ENCODE data around the gene AATK.
A peak's percentile ranks its signal among the peaks of the same experiment; 100 is the strongest.
"Not testable (repeated sequence)": the region's sequence is repeated elsewhere in the genome, so short reads cannot be mapped to it uniquely, and the experiment has no call there.

The AATK gene

GRCh38 chr17:81092518-81093095 is 73.4 kb downstream of the AATK start:
- DNase-seq (ENCODE audit: low read depth, low spot score) = no peak

- DNase-seq (ENCODE audit: low read depth, low spot score) = no peak
Measured at GRCh38 chr17:81091774-81092517, 74.1 kb downstream of the AATK start.

GRCh38 chr17:81091154-81091553 is 74.9 kb downstream of the AATK start:
- no peak for DNase-seq (ENCODE audit: low read depth, low spot score)

GRCh38 chr17:81090361-81091136 is 75.5 kb downstream of the AATK start:
- no peak for DNase-seq (ENCODE audit: low read depth, low spot score)

- no peak for DNase-seq (ENCODE audit: low read depth, low spot score)
Measured at GRCh38 chr17:81086789-81087551, 79.1 kb downstream of the AATK start.

GRCh38 chr17:81085420-81085911 is 80.6 kb downstream of the AATK start:
- DNase-seq (ENCODE audit: low read depth, low spot score) = no peak

- DNase-seq (ENCODE audit: low read depth, low spot score) = no peak
Measured at GRCh38 chr17:81084680-81085419, 81.2 kb downstream of the AATK start.

- no peak for DNase-seq (ENCODE audit: low read depth, low spot score)
Measured at GRCh38 chr17:81083125-81083765, 82.8 kb downstream of the AATK start.

GRCh38 chr17:81082177-81083073 is 83.6 kb downstream of the AATK start:
- DNase-seq (ENCODE audit: low read depth, low spot score) = no peak

GRCh38 chr17:81081222-81082176 is 84.5 kb downstream of the AATK start:
- no peak for DNase-seq (ENCODE audit: low read depth, low spot score)

GRCh38 chr17:81080019-81080418 is 86.0 kb downstream of the AATK start:
- no peak for DNase-seq (ENCODE audit: low read depth, low spot score)

GRCh38 chr17:81078026-81078913 is 87.8 kb downstream of the AATK start:
- DNase-seq (ENCODE audit: low read depth, low spot score) = not testable (repeated sequence)

- DNase-seq (ENCODE audit: low read depth, low spot score) = no peak
Measured at GRCh38 chr17:81076141-81076679, 89.8 kb downstream of the AATK start.

GRCh38 chr17:81075307-81075706 is 90.7 kb downstream of the AATK start:
- no peak for DNase-seq (ENCODE audit: low read depth, low spot score)

- peak; percentile 65 for DNase-seq (ENCODE audit: low read depth, low spot score)
Measured at GRCh38 chr17:81074875-81075274, 91.1 kb downstream of the AATK start.

GRCh38 chr17:81073967-81074839 is 91.8 kb downstream of the AATK start:
- no peak for DNase-seq (ENCODE audit: low read depth, low spot score)

Measured in astrocyte of the hippocampus (primary cell).